Caco-2 (cell line): Measurements from ENCODE around the gene SLC44A4. TPM values are rescaled to one million over a fixed set of nuclear protein-coding genes. Genes with fewer than 3 reads are reported as not detected.

Experiments
- BruUV-seq: library from RNA; stranded (reverse); fragments of 400-500 nt; replicated peaks from 2 replicates; lab custom pipeline; 2021; lab: Mats Ljungman, UMichigan
- CTCF ChIA-PET: fragments of 300-600 bp; sonication (Branson Sonifier 250); formaldehyde crosslinking; loops from one replicate; lab custom pipeline; 2022; ENCODE audit warnings: antibody characterized with exemption; lab: Charles Lee
- POLR2A ChIA-PET: fragments of 300-600 bp; sonication (Branson Sonifier 250); formaldehyde crosslinking; loops from one replicate; lab custom pipeline; 2022; ENCODE audit warnings: antibody characterized with exemption; lab: Charles Lee
- DNase-seq, 2 experiments: peaks; one replicate each; pipeline versions ENCODE4 v3.0.0 to v3.0.0-alpha.2; 2020 to 2022
- H3K27me3 ChIP-seq: replicated peaks from 2 replicates; pipeline ENCODE4 v1.6.0; 2011; ENCODE audit warnings: low read length; ENCODE audit not compliant: control insufficient read depth, insufficient read depth
- H3K36me3 ChIP-seq: 2 replicates; pipeline ENCODE4 v1.5.1; 2011; ENCODE audit warnings: low read length; ENCODE audit not compliant: control insufficient read depth, insufficient read depth
- H3K4me1 ChIP-seq: fragments of 250-450 bp; sonication (Bioruptor Pico); 2 replicates; pipeline ENCODE4 v1.5.1; 2020; ENCODE audit warnings: mild to moderate bottlenecking
- H3K4me3 ChIP-seq: 2 replicates; pipeline ENCODE4 v1.5.1; 2011; ENCODE audit warnings: low read depth, mild to moderate bottlenecking, control low read depth, low read length
- H3K9me3 ChIP-seq: fragments of 250-450 bp; sonication (Bioruptor Pico); 2 replicates; pipeline ENCODE4 v1.5.1; 2020; ENCODE audit warnings: mild to moderate bottlenecking, moderate library complexity
- H3K27ac Mint-ChIP-seq: one replicate; pipeline ENCODE4 v1.8.0; 2022; ENCODE audit warnings: mixed read lengths; ENCODE audit not compliant: unreplicated experiment
- H3K27me3 Mint-ChIP-seq: one replicate; pipeline ENCODE4 v1.8.0; 2022; ENCODE audit warnings: mixed read lengths; ENCODE audit not compliant: insufficient read depth, unreplicated experiment
- H3K36me3 Mint-ChIP-seq: one replicate; pipeline ENCODE4 v1.8.0; 2022; ENCODE audit warnings: mild to moderate bottlenecking, mixed read lengths; ENCODE audit not compliant: insufficient read depth, unreplicated experiment
- H3K4me1 Mint-ChIP-seq: one replicate; pipeline ENCODE4 v1.8.0; 2022; ENCODE audit warnings: low read depth, mixed read lengths; ENCODE audit not compliant: unreplicated experiment
- H3K4me3 Mint-ChIP-seq: one replicate; pipeline ENCODE4 v1.8.0; 2022; ENCODE audit warnings: mild to moderate bottlenecking, moderate library complexity, mixed read lengths; ENCODE audit not compliant: unreplicated experiment
- H3K9me3 Mint-ChIP-seq: one replicate; pipeline ENCODE4 v1.8.0; 2022; ENCODE audit warnings: mixed read lengths; ENCODE audit not compliant: unreplicated experiment
- intact Hi-C: fragments of 100-400 bp; cut with micrococcal nuclease; formaldehyde crosslinking; loops from one replicate; pipeline ENCODE4 v1.10.0; 2022; ENCODE audit not compliant: unreplicated experiment
- total RNA-seq: library from RNA; stranded (reverse); gene quantifications from 2 replicates; pipeline ENCODE4 v1.2.3, GENCODE V29; 2022
- TF ChIP-seq, protein P1 (sequence below), 2 experiments: fragments of 200-600 bp in 1 of 2; IDR thresholded peaks; 1 replicate in 1 of 2; 2 replicates in 1 of 2; pipeline versions ENCODE4 v1.5.1 to v1.8.0; 2011 to 2022; ENCODE audit warnings: antibody characterized with exemption in 1 of 2, control low read depth in 1 of 2, inconsistent platforms in 1 of 2, low read depth in 1 of 2, low read length in 1 of 2, mild to moderate bottlenecking in 1 of 2, moderate library complexity in 1 of 2; ENCODE audit not compliant: insufficient read depth in 1 of 2, severe bottlenecking in 1 of 2, unreplicated experiment in 1 of 2

The SLC44A4 gene
- total RNA-seq, 1 experiment from 2014 or later, result 0.57 TPM

DNA sequence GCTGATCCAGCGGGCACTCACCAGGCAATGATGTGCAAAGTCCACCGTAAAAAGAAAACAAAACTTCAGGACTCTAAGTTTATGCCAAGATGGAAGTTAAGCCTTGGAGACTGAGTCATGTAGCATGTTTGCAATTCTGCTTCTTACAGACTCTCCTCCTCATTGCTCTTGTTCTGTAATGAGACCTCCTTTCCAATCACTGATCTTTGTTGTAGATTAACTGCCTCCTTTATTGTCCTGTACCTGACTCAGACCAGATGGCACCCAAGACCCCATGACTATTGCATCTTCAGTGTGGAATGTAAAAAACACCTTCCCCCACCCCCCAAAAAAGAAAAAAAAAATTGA, 27.3 kb downstream of the SLC44A4 start:
- POLR2A ChIA-PET, result interaction anchor here (0.7 kb wide), 1 partner anchor 131 kb away, joined by 5 read pairs; no protein-coding TSS in a partner anchor
- no peaks in the 10 kb centered on the region for H3K27me3 ChIP-seq
- Mint-ChIP-seq H3K4me3 (no peak overlapping the region), H3K27ac (peak overlapping the region; percentile 59), H3K36me3 (peaks cover 16% of the 10 kb centered on the region), H3K27me3 (no peaks in the 10 kb centered on the region), H3K4me1 (peaks cover 16% of the 10 kb centered on the region), H3K9me3 (no peaks in the 10 kb centered on the region)
- CTCF ChIA-PET, result no interaction called here
- intact Hi-C loops, result no loop called here
- TF ChIP-seq, protein P1, sequence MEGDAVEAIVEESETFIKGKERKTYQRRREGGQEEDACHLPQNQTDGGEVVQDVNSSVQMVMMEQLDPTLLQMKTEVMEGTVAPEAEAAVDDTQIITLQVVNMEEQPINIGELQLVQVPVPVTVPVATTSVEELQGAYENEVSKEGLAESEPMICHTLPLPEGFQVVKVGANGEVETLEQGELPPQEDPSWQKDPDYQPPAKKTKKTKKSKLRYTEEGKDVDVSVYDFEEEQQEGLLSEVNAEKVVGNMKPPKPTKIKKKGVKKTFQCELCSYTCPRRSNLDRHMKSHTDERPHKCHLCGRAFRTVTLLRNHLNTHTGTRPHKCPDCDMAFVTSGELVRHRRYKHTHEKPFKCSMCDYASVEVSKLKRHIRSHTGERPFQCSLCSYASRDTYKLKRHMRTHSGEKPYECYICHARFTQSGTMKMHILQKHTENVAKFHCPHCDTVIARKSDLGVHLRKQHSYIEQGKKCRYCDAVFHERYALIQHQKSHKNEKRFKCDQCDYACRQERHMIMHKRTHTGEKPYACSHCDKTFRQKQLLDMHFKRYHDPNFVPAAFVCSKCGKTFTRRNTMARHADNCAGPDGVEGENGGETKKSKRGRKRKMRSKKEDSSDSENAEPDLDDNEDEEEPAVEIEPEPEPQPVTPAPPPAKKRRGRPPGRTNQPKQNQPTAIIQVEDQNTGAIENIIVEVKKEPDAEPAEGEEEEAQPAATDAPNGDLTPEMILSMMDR (IDR thresholded peaks at IDR 0.05; ENCODE audit: insufficient read depth in 1 of 2, low read depth in 1 of 2, low read length in 1 of 2, severe bottlenecking in 1 of 2, unreplicated experiment in 1 of 2), result no peak
- peaks cover 28% of the 10 kb centered on the region for H3K4me1 ChIP-seq
- no peaks in the 10 kb centered on the region for H3K9me3 ChIP-seq
- H3K4me3 ChIP-seq, result no peak overlapping the region
- TSS peak; percentile 16 for BruUV-seq
- no peak for DNase-seq
- no peaks in the 10 kb centered on the region for H3K36me3 ChIP-seq

DNA sequence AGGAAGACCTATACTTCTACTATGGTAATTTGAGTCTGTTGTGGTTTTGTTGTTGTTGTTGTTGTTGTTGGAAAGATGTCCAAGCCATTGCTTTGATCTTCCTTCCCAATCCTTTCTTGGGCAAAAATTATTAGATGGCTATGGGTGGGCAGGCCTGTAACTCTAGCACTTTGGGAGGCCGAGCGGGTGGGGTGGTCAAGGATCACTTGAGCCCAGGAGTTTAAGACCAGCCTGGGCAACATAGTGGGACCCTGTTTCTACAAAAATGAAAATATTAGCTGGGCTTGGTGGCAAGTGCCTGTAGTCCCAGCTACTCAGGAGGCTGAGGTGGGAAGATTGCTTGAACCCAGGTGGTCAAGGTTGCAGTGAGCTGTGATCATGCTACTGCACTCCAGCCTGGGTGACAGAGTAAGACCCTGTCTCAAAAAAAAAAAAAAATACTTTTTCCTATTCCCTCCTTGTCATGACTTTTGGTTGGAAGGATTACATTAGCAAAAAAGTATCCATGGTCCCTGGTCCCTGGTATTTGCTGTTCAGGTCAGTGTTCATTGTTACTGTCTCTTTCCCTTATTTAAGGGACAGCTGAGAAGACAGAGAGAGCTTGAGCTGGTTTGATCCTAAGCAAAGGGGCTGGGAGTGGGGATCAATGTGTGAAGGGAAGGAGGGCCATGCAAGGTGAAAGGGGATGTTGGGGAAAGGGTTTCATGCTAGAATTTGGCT, 27.9 kb downstream of the SLC44A4 start:
- H3K27me3 ChIP-seq, result no peaks in the 10 kb centered on the region
- peaks cover 31% of the 10 kb centered on the region for H3K4me1 ChIP-seq
- Mint-ChIP-seq H3K27me3 (no peaks in the 10 kb centered on the region), H3K4me3 (no peak overlapping the region), H3K4me1 (peaks cover 18% of the 10 kb centered on the region), H3K9me3 (no peaks in the 10 kb centered on the region), H3K27ac (peak overlapping the region; percentile 59), H3K36me3 (peaks cover 14% of the 10 kb centered on the region)
- BruUV-seq, result no TSS peak
- POLR2A ChIA-PET, result interaction anchor here (0.6 to 0.7 kb wide), 2 partner anchors 12 to 131 kb away, joined by 4 to 5 read pairs; partner anchors contain the start of gene NEU1
- H3K4me3 ChIP-seq, result no peak overlapping the region
- intact Hi-C loops, result no loop called here
- H3K9me3 ChIP-seq, result no peaks in the 10 kb centered on the region
- H3K36me3 ChIP-seq, result no peaks in the 10 kb centered on the region
- TF ChIP-seq, protein P1 (IDR thresholded peaks at IDR 0.05; ENCODE audit: insufficient read depth in 1 of 2, low read depth in 1 of 2, low read length in 1 of 2, severe bottlenecking in 1 of 2, unreplicated experiment in 1 of 2), result no peak
- DNase-seq, result no peak
- CTCF ChIA-PET, result no interaction called here

DNA sequence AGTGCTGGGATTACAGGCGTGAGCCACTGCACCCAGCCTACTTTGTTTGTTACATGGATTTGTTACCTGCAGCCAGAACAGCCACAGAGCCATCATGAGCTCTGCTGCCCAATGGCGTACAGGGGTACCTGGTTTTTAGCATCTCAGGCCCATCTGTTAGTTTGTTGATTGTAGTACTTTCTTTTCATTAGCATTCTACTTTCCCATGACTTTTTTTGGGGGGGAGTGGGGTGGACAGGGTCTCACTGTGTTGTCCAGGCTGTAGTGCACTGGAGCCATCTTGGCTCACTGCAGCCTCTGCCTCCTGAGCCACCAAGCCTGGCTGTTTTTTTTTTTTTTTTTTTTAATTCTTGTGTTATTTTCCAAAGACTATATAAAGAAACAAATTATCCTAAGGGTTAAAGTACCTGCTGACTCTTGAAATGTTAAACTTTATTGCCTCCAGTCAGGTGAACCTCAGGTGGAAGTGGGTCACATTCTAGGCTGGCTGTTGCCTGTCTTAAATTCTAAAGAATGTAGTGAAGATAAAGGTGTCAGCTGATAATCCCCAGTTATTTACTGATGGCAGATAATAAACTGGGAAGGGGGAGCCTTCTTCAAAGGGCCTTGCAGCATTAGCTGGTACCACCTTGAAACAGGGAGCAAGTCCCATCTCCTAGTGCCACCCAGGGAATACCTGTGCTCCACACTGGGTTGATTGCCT, 31.4 kb downstream of the SLC44A4 start:
- no peaks in the 10 kb centered on the region for H3K36me3 ChIP-seq
- no peaks in the 10 kb centered on the region for H3K9me3 ChIP-seq
- ChIA-PET CTCF (interaction anchor here (0.6 kb wide), 2 partner anchors 76 to 80 kb away, joined by 4 to 6 read pairs; no protein-coding TSS in a partner anchor), POLR2A (interaction anchor here (0.7 to 2.0 kb wide), 4 partner anchors 15 to 33 kb away, joined by 3 to 11 read pairs (median 4); partner anchors contain the start of genes HSPA1B and NEU1)
- Mint-ChIP-seq H3K36me3 (peaks cover 23% of the 10 kb centered on the region), H3K9me3 (no peaks in the 10 kb centered on the region), H3K4me1 (peaks cover 26% of the 10 kb centered on the region), H3K27me3 (no peaks in the 10 kb centered on the region), H3K27ac (no peak overlapping the region), H3K4me3 (no peak overlapping the region)
- no peaks in the 10 kb centered on the region for H3K27me3 ChIP-seq
- TF ChIP-seq, protein P1 (IDR thresholded peaks at IDR 0.05; ENCODE audit: insufficient read depth in 1 of 2, low read depth in 1 of 2, low read length in 1 of 2, severe bottlenecking in 1 of 2, unreplicated experiment in 1 of 2), result no peak
- no TSS peak for BruUV-seq
- DNase-seq, result peak; percentile 75 to 79
- H3K4me3 ChIP-seq, result no peak overlapping the region
- intact Hi-C loops, result loop anchor here (1.0 kb wide), 1 partner anchor 16 kb away; no protein-coding TSS in a partner anchor
- peaks cover 39% of the 10 kb centered on the region for H3K4me1 ChIP-seq
